ENCODE data around the gene ELANE.

Gene ELANE

GRCh38 chr19:870963-871401, 18.9 kb downstream of the ELANE start:
- no peak for TF ChIP-seq MYC (IDR thresholded peaks at IDR 0.05; ENCODE audit: low read depth, low read length)
- H3K4me3 ChIP-seq (ENCODE audit: low read depth, low read length) = no peak overlapping the region
- no peak for DNase-seq (ENCODE audit: low read depth)

GRCh38 chr19:871446-872265, 19.6 kb downstream of the ELANE start:
- TF ChIP-seq, protein P1, sequence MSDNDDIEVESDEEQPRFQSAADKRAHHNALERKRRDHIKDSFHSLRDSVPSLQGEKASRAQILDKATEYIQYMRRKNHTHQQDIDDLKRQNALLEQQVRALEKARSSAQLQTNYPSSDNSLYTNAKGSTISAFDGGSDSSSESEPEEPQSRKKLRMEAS (IDR thresholded peaks at IDR 0.05; ENCODE audit: low read depth, low read length) = no peak
- no peak for TF ChIP-seq MYC (IDR thresholded peaks at IDR 0.05; ENCODE audit: low read depth, low read length)
- TF ChIP-seq POLR2A (IDR thresholded peaks at IDR 0.05; ENCODE audit: extremely low read depth, insufficient read length) = no peak
- no peak for TF ChIP-seq CTCF (IDR thresholded peaks at IDR 0.05; ENCODE audit: low read depth, low read length)
- no peak for DNase-seq (ENCODE audit: low read depth)
- no peak overlapping the region for H3K4me3 ChIP-seq (ENCODE audit: low read depth, low read length)

DNA sequence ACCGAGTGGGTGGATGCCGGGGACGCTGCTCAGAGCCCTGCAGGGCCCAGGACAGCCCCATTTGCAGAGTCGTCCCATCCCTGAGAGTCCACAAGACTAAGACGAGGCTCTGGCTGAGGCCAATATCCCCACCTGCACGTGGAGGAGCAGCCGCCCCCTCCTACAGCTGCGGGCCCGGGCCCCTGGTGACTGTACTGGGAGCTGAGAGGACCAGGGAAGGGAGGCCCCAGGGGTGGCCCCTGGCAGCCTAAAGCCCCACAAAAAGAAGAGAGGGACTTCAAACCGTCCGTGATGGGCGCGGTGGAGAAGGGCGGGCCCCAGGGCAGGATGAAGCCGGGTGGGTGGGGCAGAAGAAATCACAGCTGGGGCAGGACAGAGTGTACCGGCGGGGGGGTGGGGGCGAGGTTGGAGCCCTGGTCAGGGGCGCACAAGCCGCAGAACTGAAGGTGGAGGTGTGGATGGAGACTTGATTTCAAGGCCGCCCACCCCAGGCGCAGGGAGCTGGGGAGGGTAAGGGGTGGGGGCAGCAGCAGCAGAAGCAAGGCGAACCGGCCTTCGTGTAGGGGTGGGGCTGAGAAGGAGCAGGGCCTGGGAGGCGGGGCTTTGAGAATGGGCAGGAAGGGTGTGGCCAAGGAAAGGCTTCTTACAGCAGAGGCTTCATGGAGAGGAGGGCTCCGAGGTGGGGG, 20.3 kb downstream of the ELANE start:
- H3K4me3 ChIP-seq (ENCODE audit: low read depth, low read length) = no peak overlapping the region
- TF ChIP-seq, protein P1 (IDR thresholded peaks at IDR 0.05; ENCODE audit: low read depth, low read length) = peak; percentile 8; the same call in 1 of the 2 replicates
- TF ChIP-seq CTCF (IDR thresholded peaks at IDR 0.05; ENCODE audit: low read depth, low read length) = no peak
- DNase-seq (ENCODE audit: low read depth) = peak; percentile 73

DNA sequence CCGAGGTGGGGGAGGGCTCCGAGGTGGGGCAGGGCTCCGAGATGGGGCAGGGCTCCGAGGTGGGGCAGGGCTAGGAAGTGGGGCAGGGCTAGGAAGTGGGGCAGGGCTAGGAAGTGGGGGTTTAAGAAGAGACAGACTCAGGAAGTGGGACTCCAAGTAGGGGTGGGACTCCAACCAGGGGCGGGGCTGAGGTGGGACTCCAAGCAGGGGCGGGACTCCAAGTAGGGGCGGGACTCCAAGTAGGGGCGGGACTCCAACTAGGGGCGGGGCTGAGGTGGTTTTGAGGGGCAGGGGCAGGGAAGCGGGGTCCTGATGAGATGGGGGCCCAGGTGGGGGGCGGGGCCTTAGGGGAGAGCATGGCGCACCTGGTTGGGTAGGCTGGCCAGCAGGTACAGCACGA, 21.0 kb downstream of the ELANE start:
- DNase-seq (ENCODE audit: low read depth) = peak; percentile 68
- TF ChIP-seq MYC (IDR thresholded peaks at IDR 0.05; ENCODE audit: low read depth, low read length) (no peak), POLR2A (IDR thresholded peaks at IDR 0.05; ENCODE audit: extremely low read depth, insufficient read length) (no peak), CTCF (IDR thresholded peaks at IDR 0.05; ENCODE audit: low read depth, low read length) (no peak)
- TF ChIP-seq, protein P1 (IDR thresholded peaks at IDR 0.05; ENCODE audit: low read depth, low read length) = no peak
- no peak overlapping the region for H3K4me3 ChIP-seq (ENCODE audit: low read depth, low read length)

- TF ChIP-seq POLR2A (IDR thresholded peaks at IDR 0.05; ENCODE audit: extremely low read depth, insufficient read length) (no peak), CTCF (IDR thresholded peaks at IDR 0.05; ENCODE audit: low read depth, low read length) (no peak), MYC (IDR thresholded peaks at IDR 0.05; ENCODE audit: low read depth, low read length) (no peak)
- TF ChIP-seq, protein P1 (IDR thresholded peaks at IDR 0.05; ENCODE audit: low read depth, low read length) = no peak
- no peak for DNase-seq (ENCODE audit: low read depth)
- no peak overlapping the region for H3K4me3 ChIP-seq (ENCODE audit: low read depth, low read length)
These were observed 21.5 kb downstream of the ELANE start for GRCh38 chr19:873561-874041.

DNA sequence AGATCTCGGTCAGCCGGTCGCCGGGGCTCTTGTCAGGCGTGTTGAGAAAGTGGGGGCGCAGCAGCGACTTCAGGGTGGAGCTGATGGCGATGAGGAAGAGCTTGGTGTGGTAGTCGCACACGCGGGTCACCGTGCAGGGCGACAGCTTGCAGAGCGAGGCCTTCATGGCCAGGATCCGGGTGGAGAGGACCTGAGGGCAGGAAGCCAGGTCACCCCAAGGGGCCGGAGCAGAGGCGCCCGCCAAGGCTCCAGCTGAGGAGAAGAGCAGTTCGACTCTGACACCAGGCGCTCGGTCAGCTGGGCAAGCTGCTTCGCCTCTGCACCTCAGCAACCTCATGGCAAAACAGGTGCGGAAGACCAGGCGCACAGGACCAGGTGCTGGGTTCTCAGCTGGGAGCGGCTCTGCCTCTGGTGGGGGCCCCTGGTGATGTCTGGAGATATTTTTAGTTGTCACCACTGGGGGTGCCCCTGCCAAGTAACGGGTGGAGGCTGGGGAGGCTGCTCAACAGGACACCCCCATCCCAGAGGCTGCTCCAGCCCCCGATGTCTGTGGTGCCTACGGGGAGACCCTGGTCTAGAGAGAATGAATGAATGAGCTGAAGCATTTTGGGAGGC, 23.3 kb downstream of the ELANE start:
- H3K4me3 ChIP-seq (ENCODE audit: low read depth, low read length) = no peak overlapping the region
- DNase-seq (ENCODE audit: low read depth) = no peak
- TF ChIP-seq POLR2A (IDR thresholded peaks at IDR 0.05; ENCODE audit: extremely low read depth, insufficient read length) (no peak), CTCF (IDR thresholded peaks at IDR 0.05; ENCODE audit: low read depth, low read length) (no peak), MYC (IDR thresholded peaks at IDR 0.05; ENCODE audit: low read depth, low read length) (no peak)
- TF ChIP-seq, protein P1 (IDR thresholded peaks at IDR 0.05; ENCODE audit: low read depth, low read length) = no peak

Data from NB4 (cell line).